Neuronal stem cell (in vitro differentiated cells): ENCODE results near the gene TMEM198.

Experiments used
- DNase-seq: peaks from one replicate; pipeline ENCODE4 v3.0.0-alpha.2; 2013; ENCODE audit warnings: low spot score
- H2AFZ ChIP-seq: one replicate; pipeline ENCODE4 v1.6.1; 2013; ENCODE audit warnings: mild to moderate bottlenecking, low read length, inconsistent platforms
- H2AK5ac ChIP-seq: 2 replicates; pipeline ENCODE4 v1.6.1; 2013; ENCODE audit warnings: low read depth, mild to moderate bottlenecking, inconsistent platforms, low read length, moderate library complexity, mixed read lengths
- H2BK120ac ChIP-seq: 2 replicates; pipeline ENCODE4 v1.6.1; 2013; ENCODE audit warnings: low read depth, mild to moderate bottlenecking, inconsistent platforms, low read length, moderate library complexity, mixed read lengths
- H2BK12ac ChIP-seq: one replicate; pipeline ENCODE4 v1.6.1; 2013; ENCODE audit warnings: low read length, inconsistent platforms
- H2BK15ac ChIP-seq: 2 replicates; pipeline ENCODE4 v1.6.1; 2013; ENCODE audit warnings: mild to moderate bottlenecking, low read length, inconsistent platforms, mixed read lengths
- H2BK5ac ChIP-seq: one replicate; pipeline ENCODE4 v1.6.1; 2013; ENCODE audit warnings: inconsistent platforms, mild to moderate bottlenecking, low read length, moderate library complexity
- H3K14ac ChIP-seq: one replicate; pipeline ENCODE4 v1.6.1; 2013; ENCODE audit warnings: low read length, inconsistent platforms
- H3K18ac ChIP-seq: 2 replicates; pipeline ENCODE4 v1.6.1; 2013; ENCODE audit warnings: low read length, inconsistent platforms
- H3K23ac ChIP-seq: 2 replicates; pipeline ENCODE4 v1.6.1; 2013; ENCODE audit warnings: low read depth, mild to moderate bottlenecking, mixed read lengths, low read length, inconsistent platforms; ENCODE audit not compliant: poor library complexity
- H3K27ac ChIP-seq: replicated peaks from 3 replicates; pipeline ENCODE4 v1.5.1; 2013; ENCODE audit warnings: low read length, inconsistent platforms
- H3K27me3 ChIP-seq, 3 experiments: 2 replicates each; pipeline ENCODE4 v1.6.1; 2013; ENCODE audit warnings: low read length in 3 of 3, mild to moderate bottlenecking in 2 of 3, inconsistent platforms in 1 of 3, low read depth in 1 of 3, mixed read lengths in 1 of 3, moderate library complexity in 1 of 3; ENCODE audit not compliant: control insufficient read depth in 3 of 3, insufficient read depth in 3 of 3
- H3K36me3 ChIP-seq, 2 donors: replicated peaks in 1 of 2; 2 replicates each; pipeline ENCODE4 v1.6.1; 2013; ENCODE audit warnings: low read length in 2 of 2; ENCODE audit not compliant: control insufficient read depth in 2 of 2, insufficient read depth in 2 of 2
- H3K4ac ChIP-seq: 2 replicates; pipeline ENCODE4 v1.6.1; 2013; ENCODE audit warnings: inconsistent platforms, mild to moderate bottlenecking, low read length, moderate library complexity
- H3K4me1 ChIP-seq, 2 donors: 1 replicate in 1 of 2; 2 replicates in 1 of 2; pipeline ENCODE4 v1.6.1; 2013; ENCODE audit warnings: low read length in 2 of 2, low read depth in 1 of 2; ENCODE audit not compliant: control insufficient read depth in 2 of 2, insufficient read depth in 1 of 2
- H3K4me2 ChIP-seq: one replicate; pipeline ENCODE4 v1.6.1; 2013; ENCODE audit warnings: mild to moderate bottlenecking, low read length, inconsistent platforms; ENCODE audit not compliant: insufficient read depth, poor library complexity, severe bottlenecking
- H3K4me3 ChIP-seq, 2 donors: 2 replicates each; pipeline ENCODE4 v1.5.1; 2013; ENCODE audit warnings: low read length in 2 of 2, mild to moderate bottlenecking in 2 of 2, inconsistent platforms in 1 of 2, moderate library complexity in 1 of 2
- H3K79me1 ChIP-seq: one replicate; pipeline ENCODE4 v1.6.1; 2013; ENCODE audit warnings: low read depth, mild to moderate bottlenecking, inconsistent platforms, low read length, moderate library complexity
- H3K9ac ChIP-seq: one replicate; pipeline ENCODE4 v1.6.1; 2013; ENCODE audit warnings: mild to moderate bottlenecking, low read depth, low read length, inconsistent platforms; ENCODE audit not compliant: poor library complexity
- H3K9me3 ChIP-seq, 2 donors: replicated peaks in 1 of 2; 2 replicates each; pipeline versions ENCODE3 to v1.6.1; 2013; ENCODE audit warnings: low read length in 2 of 2, mild to moderate bottlenecking in 2 of 2, inconsistent platforms in 1 of 2, low read depth in 1 of 2, mixed read lengths in 1 of 2, moderate library complexity in 1 of 2; ENCODE audit not compliant: control insufficient read depth in 2 of 2, insufficient read depth in 1 of 2
- H4K8ac ChIP-seq: one replicate; pipeline ENCODE4 v1.6.1; 2013; ENCODE audit warnings: low read depth, mild to moderate bottlenecking, inconsistent platforms, low read length, moderate library complexity
- H4K91ac ChIP-seq: one replicate; pipeline ENCODE4 v1.6.1; 2013; ENCODE audit warnings: low read length, low read depth, mild to moderate bottlenecking, inconsistent platforms; ENCODE audit not compliant: poor library complexity
- WGBS, 2 donors: extraction: QIAGEN DNeasy Blood & Tissue Kit; methylation state at CpG; one replicate each; pipeline ENCODE4 v1.1.7; 2013; ENCODE audit warnings: missing lambda C conversion rate in 2 of 2, mixed read lengths in 1 of 2; ENCODE audit not compliant: insufficient read length in 2 of 2, insufficient replicate concordance in 1 of 2; ENCODE audit errors: extremely low coverage in 2 of 2; 5-methylcytosine and 5-hydroxymethylcytosine counted together

TMEM198 gene

GRCh38 chr2:219562049-219563020, 18.5 kb downstream of the TMEM198 start:
- no peak overlapping the region for H3K4ac ChIP-seq
- no peak overlapping the region for H2AFZ ChIP-seq
- peak overlapping the region; percentile 37 for H3K9ac ChIP-seq
- no peak overlapping the region for H3K4me3 ChIP-seq
- peak overlapping the region; percentile 94 for H3K23ac ChIP-seq
- no CpG with 5 or more reads among the region's 35 CpGs for WGBS, 2 donors
- no peak overlapping the region for H2AK5ac ChIP-seq
- H4K91ac ChIP-seq, result no peak overlapping the region
- no peak overlapping the region for H2BK120ac ChIP-seq
- no peaks in the 10 kb centered on the region for H3K27me3 ChIP-seq
- peak overlapping the region; percentile 33 for H3K18ac ChIP-seq
- H3K14ac ChIP-seq, result no peak overlapping the region
- peaks cover 0 to 2% of the 10 kb centered on the region in 2 donors for H3K9me3 ChIP-seq
- H2BK15ac ChIP-seq, result no peak overlapping the region
- no peak for DNase-seq
- H3K36me3 ChIP-seq, result peaks cover 27 to 95% of the 10 kb centered on the region in 2 donors
- peaks cover 4% of the 10 kb centered on the region for H3K79me1 ChIP-seq
- H3K4me1 ChIP-seq, result peaks cover 0 to 10% of the 10 kb centered on the region in 2 donors
- H3K4me2 ChIP-seq, result no peak overlapping the region
- peak overlapping the region; percentile 28 for H2BK5ac ChIP-seq
- H2BK12ac ChIP-seq, result no peak overlapping the region
- no peak overlapping the region for H4K8ac ChIP-seq
- no peak overlapping the region for H3K27ac ChIP-seq

GRCh38 chr2:219563271-219563928, 19.6 kb downstream of the TMEM198 start:
- Histone ChIP-seq H3K9ac (peak overlapping the region; percentile 6), H4K8ac (peak overlapping the region; percentile 99), H3K23ac (peak overlapping the region; percentile 69), H3K4me1 (peaks cover 0 to 10% of the 10 kb centered on the region in 2 donors), H4K91ac (no peak overlapping the region), H3K14ac (no peak overlapping the region), H3K4ac (no peak overlapping the region), H3K9me3 (peaks cover 0 to 2% of the 10 kb centered on the region in 2 donors), H2BK120ac (no peak overlapping the region), H3K79me1 (peaks cover 2% of the 10 kb centered on the region), H3K18ac (no peak overlapping the region), H3K4me2 (no peak overlapping the region), H2BK12ac (no peak overlapping the region), H3K27ac (no peak overlapping the region), H2BK15ac (no peak overlapping the region), H2BK5ac (no peak overlapping the region), H3K36me3 (peaks cover 32 to 97% of the 10 kb centered on the region in 2 donors), H2AFZ (no peak overlapping the region), H3K4me3 (no peak overlapping the region), H2AK5ac (no peak overlapping the region), H3K27me3 (no peaks in the 10 kb centered on the region)
- DNase-seq, result no peak
- WGBS, 2 donors, result no CpG with 5 or more reads among the region's 20 CpGs

- Histone ChIP-seq H2AFZ (no peak overlapping the region), H3K4me2 (no peak overlapping the region), H3K27me3 (peaks cover 0 to 2% (median 0%) of the 10 kb centered on the region in 3 experiments), H4K91ac (no peak overlapping the region), H3K36me3 (peaks cover 30 to 94% of the 10 kb centered on the region in 2 donors), H2BK15ac (no peak overlapping the region), H3K79me1 (peaks cover 4% of the 10 kb centered on the region), H3K23ac (no peak overlapping the region), H3K9me3 (no peaks in the 10 kb centered on the region), H2AK5ac (peak overlapping the region; percentile 40), H4K8ac (no peak overlapping the region), H3K4me3 (no peak overlapping the region), H3K4ac (no peak overlapping the region), H3K27ac (no peak overlapping the region), H3K18ac (no peak overlapping the region), H3K9ac (peak overlapping the region; percentile 2), H2BK5ac (no peak overlapping the region), H2BK120ac (no peak overlapping the region), H3K14ac (no peak overlapping the region), H2BK12ac (no peak overlapping the region), H3K4me1 (peaks cover 3 to 10% of the 10 kb centered on the region in 2 donors)
- WGBS, 2 donors, result no CpG with 5 or more reads among the region's 21 CpGs
- no peak for DNase-seq
Observed at GRCh38 chr2:219565130-219566080, 21.6 kb downstream of the TMEM198 start.
